Calu3 (cell line): ENCODE results near the gene RPH3AL. TPM values are rescaled to one million over a fixed set of nuclear protein-coding genes. Genes with fewer than 3 reads are reported as not detected.

Experiments used
- BruUV-seq: library from RNA; stranded (reverse); fragments of 400-500 nt; replicated peaks from 2 replicates; lab custom pipeline; 2021; lab: Mats Ljungman, UMichigan
- CTCF ChIA-PET: fragments of 300-600 bp; sonication (Branson Sonifier 250); formaldehyde crosslinking; loops from one replicate; lab custom pipeline; 2022; ENCODE audit warnings: antibody characterized with exemption; lab: Charles Lee
- DNase-seq: peaks from one replicate; pipeline ENCODE4 v3.0.0; 2022
- H3K27ac Mint-ChIP-seq: one replicate; pipeline ENCODE4 v1.8.0; 2022; ENCODE audit warnings: mixed read lengths; ENCODE audit not compliant: unreplicated experiment
- H3K27me3 Mint-ChIP-seq: one replicate; pipeline ENCODE4 v1.8.0; 2022; ENCODE audit warnings: mixed read lengths; ENCODE audit not compliant: unreplicated experiment
- H3K36me3 Mint-ChIP-seq: one replicate; pipeline ENCODE4 v1.8.0; 2022; ENCODE audit warnings: mild to moderate bottlenecking, moderate library complexity, mixed read lengths; ENCODE audit not compliant: insufficient read depth, unreplicated experiment
- H3K4me1 Mint-ChIP-seq: one replicate; pipeline ENCODE4 v1.8.0; 2022; ENCODE audit warnings: mild to moderate bottlenecking, low read depth, mixed read lengths; ENCODE audit not compliant: unreplicated experiment
- H3K4me3 Mint-ChIP-seq: one replicate; pipeline ENCODE4 v1.8.0; 2022; ENCODE audit warnings: mild to moderate bottlenecking, low read depth, moderate library complexity, mixed read lengths; ENCODE audit not compliant: unreplicated experiment
- H3K9me3 Mint-ChIP-seq: one replicate; pipeline ENCODE4 v1.8.0; 2022; ENCODE audit warnings: low read depth, mixed read lengths; ENCODE audit not compliant: unreplicated experiment
- intact Hi-C: fragments of 100-400 bp; cut with micrococcal nuclease; formaldehyde crosslinking; loops from one replicate; pipeline ENCODE4 v1.10.0; 2022; ENCODE audit not compliant: unreplicated experiment
- total RNA-seq: library from RNA; stranded (reverse); gene quantifications from 2 replicates; pipeline ENCODE4 v1.2.3, GENCODE V29; 2022
- TF ChIP-seq, protein P1 (sequence below): fragments of 200-600 bp; IDR thresholded peaks from one replicate; pipeline ENCODE4 v1.8.0; 2022; ENCODE audit warnings: antibody characterized with exemption; ENCODE audit not compliant: unreplicated experiment

RPH3AL gene
- total RNA-seq, 1 experiment from 2014 or later: 14.1 TPM

- Mint-ChIP-seq H3K36me3 (no peaks in the 10 kb centered on the region), H3K4me3 (no peak overlapping the region), H3K9me3 (no peaks in the 10 kb centered on the region), H3K27ac (no peak overlapping the region), H3K27me3 (no peaks in the 10 kb centered on the region), H3K4me1 (no peaks in the 10 kb centered on the region)
- BruUV-seq: no TSS peak
- no peak for DNase-seq
- TF ChIP-seq, protein P1, sequence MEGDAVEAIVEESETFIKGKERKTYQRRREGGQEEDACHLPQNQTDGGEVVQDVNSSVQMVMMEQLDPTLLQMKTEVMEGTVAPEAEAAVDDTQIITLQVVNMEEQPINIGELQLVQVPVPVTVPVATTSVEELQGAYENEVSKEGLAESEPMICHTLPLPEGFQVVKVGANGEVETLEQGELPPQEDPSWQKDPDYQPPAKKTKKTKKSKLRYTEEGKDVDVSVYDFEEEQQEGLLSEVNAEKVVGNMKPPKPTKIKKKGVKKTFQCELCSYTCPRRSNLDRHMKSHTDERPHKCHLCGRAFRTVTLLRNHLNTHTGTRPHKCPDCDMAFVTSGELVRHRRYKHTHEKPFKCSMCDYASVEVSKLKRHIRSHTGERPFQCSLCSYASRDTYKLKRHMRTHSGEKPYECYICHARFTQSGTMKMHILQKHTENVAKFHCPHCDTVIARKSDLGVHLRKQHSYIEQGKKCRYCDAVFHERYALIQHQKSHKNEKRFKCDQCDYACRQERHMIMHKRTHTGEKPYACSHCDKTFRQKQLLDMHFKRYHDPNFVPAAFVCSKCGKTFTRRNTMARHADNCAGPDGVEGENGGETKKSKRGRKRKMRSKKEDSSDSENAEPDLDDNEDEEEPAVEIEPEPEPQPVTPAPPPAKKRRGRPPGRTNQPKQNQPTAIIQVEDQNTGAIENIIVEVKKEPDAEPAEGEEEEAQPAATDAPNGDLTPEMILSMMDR: no peak
- CTCF ChIA-PET: no interaction called here
- intact Hi-C loops: no loop called here
Observed at GRCh38 chr17:228951-229708, 123.5 kb downstream of the RPH3AL start.

GRCh38 chr17:227946-228615 lies 124.5 kb downstream of the RPH3AL start:
- no peaks in the 10 kb centered on the region for H3K27me3 Mint-ChIP-seq
- CTCF ChIA-PET: no interaction called here
- H3K36me3 Mint-ChIP-seq: no peaks in the 10 kb centered on the region
- no peak overlapping the region for H3K4me3 Mint-ChIP-seq
- TF ChIP-seq, protein P1: no peak
- intact Hi-C loops: no loop called here
- no peaks in the 10 kb centered on the region for H3K4me1 Mint-ChIP-seq
- no peak for DNase-seq
- H3K27ac Mint-ChIP-seq: no peak overlapping the region
- no TSS peak for BruUV-seq
- no peaks in the 10 kb centered on the region for H3K9me3 Mint-ChIP-seq

DNA sequence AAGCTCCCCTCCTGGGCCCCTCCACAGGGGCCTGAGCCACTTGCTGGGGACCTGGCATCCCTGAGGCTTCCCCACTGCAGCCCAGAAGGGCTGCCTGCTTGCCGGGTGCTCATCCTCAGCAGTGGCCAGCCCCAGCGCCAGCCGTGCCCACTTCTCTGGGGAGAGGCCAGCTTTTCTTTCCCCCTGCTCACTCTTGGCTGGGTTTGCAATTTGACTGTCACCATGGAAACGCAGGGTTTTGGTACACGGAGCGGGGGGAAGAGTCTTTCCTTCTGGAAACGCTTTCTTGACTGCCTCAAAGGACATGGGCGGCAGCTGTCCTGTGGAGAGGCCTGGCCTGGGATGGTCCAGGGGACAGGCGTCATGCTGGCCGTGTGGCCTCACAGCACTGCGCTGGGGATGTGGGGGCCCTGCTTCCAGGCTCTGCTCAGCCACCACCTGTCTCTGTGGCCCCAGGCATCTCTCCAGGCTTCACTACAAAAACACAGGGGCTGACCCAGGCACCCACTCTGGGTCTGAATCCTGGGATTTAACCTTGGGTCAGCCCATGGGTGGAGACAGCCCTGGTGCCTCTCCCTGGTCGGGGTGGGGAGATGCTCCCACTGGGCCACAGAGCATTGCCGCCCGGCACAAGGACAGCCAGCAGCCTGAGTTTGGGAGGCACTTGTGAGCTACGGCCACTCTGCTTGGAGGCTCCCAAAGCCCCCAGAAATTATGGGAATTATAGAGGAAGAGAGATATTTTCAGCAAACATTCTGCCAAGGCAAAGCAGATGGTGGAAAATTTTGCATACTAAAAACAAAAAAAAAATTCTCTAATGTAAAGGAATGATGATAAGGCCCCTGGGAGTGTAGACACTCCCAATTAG lies 125.3 kb downstream of the RPH3AL start:
- intact Hi-C loops: no loop called here
- Mint-ChIP-seq H3K27ac (no peak overlapping the region), H3K36me3 (no peaks in the 10 kb centered on the region), H3K4me3 (no peak overlapping the region), H3K9me3 (no peaks in the 10 kb centered on the region), H3K27me3 (no peaks in the 10 kb centered on the region), H3K4me1 (no peaks in the 10 kb centered on the region)
- BruUV-seq: no TSS peak
- TF ChIP-seq, protein P1: no peak
- DNase-seq: no peak
- CTCF ChIA-PET: no interaction called here

DNA sequence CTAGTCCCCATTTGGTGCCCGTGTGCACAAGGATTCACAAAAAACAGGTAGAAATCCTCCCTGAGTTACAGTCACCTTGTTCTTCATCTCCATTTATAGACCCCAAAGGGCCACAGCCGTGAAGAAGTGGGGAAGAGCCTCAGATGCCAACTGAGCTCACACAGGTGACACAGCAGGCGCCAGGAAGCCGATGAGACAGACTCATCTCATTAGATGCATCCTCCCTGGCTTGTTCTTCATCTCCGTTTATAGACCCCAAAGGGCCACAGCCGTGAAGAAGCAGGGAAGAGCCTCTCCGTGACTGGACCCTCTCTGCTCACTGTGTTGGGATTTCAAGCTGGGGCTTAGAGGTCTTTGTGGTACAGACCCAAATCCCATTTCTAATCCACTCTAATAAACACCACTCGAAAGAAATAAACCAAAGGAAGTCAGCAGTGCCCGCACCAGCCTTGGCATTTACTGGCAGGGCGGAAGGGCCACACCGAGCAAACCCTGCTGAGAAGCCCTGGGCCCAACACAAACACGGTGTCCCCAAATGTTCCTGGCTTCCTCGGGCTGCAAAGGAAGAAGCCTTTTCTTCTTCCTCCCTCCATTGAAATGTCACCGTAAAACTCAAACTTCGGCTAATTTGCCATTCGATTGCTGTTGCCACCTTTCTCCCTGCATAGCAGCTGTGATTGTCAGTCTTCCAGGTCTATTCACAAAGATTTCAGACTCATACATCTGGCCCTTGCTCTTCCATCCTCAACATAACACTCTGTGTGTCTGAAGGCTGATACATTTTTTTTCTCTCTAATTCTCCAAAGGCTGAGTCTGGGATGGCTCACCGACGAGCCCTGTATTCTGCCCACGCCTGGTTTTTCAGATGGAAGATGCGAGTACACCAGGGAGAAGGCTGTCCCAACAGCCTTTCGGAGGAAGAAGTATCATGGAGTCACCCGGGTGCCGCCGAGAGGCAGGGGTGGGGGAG lies 126.2 kb downstream of the RPH3AL start:
- no peaks in the 10 kb centered on the region for H3K9me3 Mint-ChIP-seq
- no peaks in the 10 kb centered on the region for H3K36me3 Mint-ChIP-seq
- no peak overlapping the region for H3K27ac Mint-ChIP-seq
- CTCF ChIA-PET: no interaction called here
- intact Hi-C loops: no loop called here
- no peaks in the 10 kb centered on the region for H3K4me1 Mint-ChIP-seq
- DNase-seq: no peak
- H3K4me3 Mint-ChIP-seq: no peak overlapping the region
- TF ChIP-seq, protein P1: no peak
- no TSS peak for BruUV-seq
- H3K27me3 Mint-ChIP-seq: no peaks in the 10 kb centered on the region
